GM19240 (cell line): ENCODE results near the gene STRN.
"Not testable (repeated sequence)": the region's sequence is repeated elsewhere in the genome, so short reads cannot be mapped to it uniquely, and the experiment has no call there.

Source experiments
- DNase-seq: peaks from one replicate; pipeline ENCODE4 v3.0.0; 2011; ENCODE audit warnings: low spot score; ENCODE audit not compliant: insufficient read length

Gene STRN

GRCh38 chr2:36966370-36967235 lies at the start of gene STRN:
Gene STRN (minus strand): TSS chr2:36966536. CDS start chr2:36966463, 73 bp downstream.
- DNase-seq: peak; percentile 80

GRCh38 chr2:37013315-37013641 lies 46.9 kb upstream of the STRN start:
- DNase-seq: no peak

- DNase-seq: no peak
Observed at GRCh38 chr2:37011130-37011529, 44.8 kb upstream of the STRN start.

GRCh38 chr2:37005118-37005868 lies 39.0 kb upstream of the STRN start:
- DNase-seq: no peak

GRCh38 chr2:37000988-37001556 lies 34.7 kb upstream of the STRN start:
- no peak for DNase-seq

GRCh38 chr2:37000318-37000717 lies 34.0 kb upstream of the STRN start:
- DNase-seq: no peak

GRCh38 chr2:36999416-36999815 lies 33.1 kb upstream of the STRN start:
- not testable (repeated sequence) for DNase-seq

- DNase-seq: no peak
Observed at GRCh38 chr2:36993841-36994620, 27.7 kb upstream of the STRN start.

GRCh38 chr2:36988008-36988407 lies 21.7 kb upstream of the STRN start:
- no peak for DNase-seq

GRCh38 chr2:36982467-36982866 lies 16.1 kb upstream of the STRN start:
- no peak for DNase-seq

GRCh38 chr2:36981911-36982310 lies 15.6 kb upstream of the STRN start:
- no peak for DNase-seq

GRCh38 chr2:36979007-36979406 lies 12.7 kb upstream of the STRN start:
- not testable (repeated sequence) for DNase-seq

GRCh38 chr2:36976065-36976464 lies 9.7 kb upstream of the STRN start:
- no peak for DNase-seq

- DNase-seq: no peak
Observed at GRCh38 chr2:36975306-36975705, 9.0 kb upstream of the STRN start.

- DNase-seq: no peak
Observed at GRCh38 chr2:36973320-36973719, 7.0 kb upstream of the STRN start.

- DNase-seq: no peak
Observed at GRCh38 chr2:36971990-36972389, 5.7 kb upstream of the STRN start.

GRCh38 chr2:36967236-36967876 lies 1.0 kb upstream of the STRN start:
- no peak for DNase-seq

- no peak for DNase-seq
Observed at GRCh38 chr2:36965751-36966369, 476 bp downstream of the STRN start.

- no peak for DNase-seq
Observed at GRCh38 chr2:36965206-36965605, 1.1 kb downstream of the STRN start.

- DNase-seq: no peak
Observed at GRCh38 chr2:36964496-36965058, 1.8 kb downstream of the STRN start.
